ENCODE measurements around the gene CHRNG.
"Not testable (repeated sequence)": the region's sequence is repeated elsewhere in the genome, so short reads cannot be mapped to it uniquely, and the experiment has no call there.

The CHRNG gene

DNA sequence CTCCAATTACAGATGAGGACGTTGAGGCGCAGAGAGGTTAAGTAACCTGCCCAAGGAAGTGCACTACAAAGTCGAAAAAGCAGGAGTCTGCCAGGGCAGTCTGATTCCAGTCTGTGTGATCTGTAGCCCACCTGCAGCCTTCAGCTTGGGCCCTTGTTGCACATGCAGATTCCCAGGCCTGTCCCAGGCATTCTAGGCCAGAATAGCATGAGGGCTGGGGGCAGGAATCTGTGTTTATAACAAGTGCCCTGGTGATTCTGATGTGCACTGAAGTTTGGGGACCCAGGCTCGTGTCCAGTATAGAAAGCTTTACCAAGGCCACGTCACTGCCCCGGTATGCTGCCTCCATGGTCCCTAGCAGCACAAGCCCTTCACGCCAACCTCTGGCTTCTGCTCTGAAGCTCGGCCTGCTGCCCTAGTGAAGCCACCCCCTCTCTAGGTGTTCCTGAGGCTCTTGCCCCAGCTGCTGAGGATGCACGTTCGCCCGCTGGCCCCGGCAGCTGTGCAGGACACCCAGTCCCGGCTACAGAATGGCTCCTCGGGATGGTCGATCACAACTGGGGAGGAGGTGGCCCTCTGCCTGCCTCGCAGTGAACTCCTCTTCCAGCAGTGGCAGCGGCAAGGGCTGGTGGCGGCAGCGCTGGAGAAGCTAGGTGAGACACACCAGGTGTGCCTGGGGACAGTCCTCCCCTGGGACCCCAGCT lies 4.6 kb downstream of the CHRNG start:
- no peak for DNase-seq (ENCODE audit: low spot score)

DNA sequence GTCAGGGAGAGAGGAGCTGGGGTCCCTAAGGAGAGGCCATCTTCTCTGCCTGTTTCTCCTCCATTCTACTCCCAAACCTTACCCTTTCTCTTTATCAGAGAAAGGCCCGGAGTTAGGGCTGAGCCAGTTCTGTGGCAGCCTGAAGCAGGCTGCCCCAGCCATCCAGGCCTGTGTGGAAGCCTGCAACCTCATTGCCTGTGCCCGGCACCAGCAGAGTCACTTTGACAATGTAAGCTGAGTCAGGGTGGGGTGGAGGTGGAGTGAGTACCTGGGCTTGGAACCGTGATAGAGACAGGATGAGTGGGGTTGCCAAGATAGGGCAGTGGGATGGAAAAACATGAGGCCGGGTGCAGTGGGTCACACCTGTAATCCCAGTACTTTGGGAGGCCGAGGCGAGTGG lies 5.2 kb downstream of the CHRNG start:
- DNase-seq (ENCODE audit: low spot score): no peak

DNA sequence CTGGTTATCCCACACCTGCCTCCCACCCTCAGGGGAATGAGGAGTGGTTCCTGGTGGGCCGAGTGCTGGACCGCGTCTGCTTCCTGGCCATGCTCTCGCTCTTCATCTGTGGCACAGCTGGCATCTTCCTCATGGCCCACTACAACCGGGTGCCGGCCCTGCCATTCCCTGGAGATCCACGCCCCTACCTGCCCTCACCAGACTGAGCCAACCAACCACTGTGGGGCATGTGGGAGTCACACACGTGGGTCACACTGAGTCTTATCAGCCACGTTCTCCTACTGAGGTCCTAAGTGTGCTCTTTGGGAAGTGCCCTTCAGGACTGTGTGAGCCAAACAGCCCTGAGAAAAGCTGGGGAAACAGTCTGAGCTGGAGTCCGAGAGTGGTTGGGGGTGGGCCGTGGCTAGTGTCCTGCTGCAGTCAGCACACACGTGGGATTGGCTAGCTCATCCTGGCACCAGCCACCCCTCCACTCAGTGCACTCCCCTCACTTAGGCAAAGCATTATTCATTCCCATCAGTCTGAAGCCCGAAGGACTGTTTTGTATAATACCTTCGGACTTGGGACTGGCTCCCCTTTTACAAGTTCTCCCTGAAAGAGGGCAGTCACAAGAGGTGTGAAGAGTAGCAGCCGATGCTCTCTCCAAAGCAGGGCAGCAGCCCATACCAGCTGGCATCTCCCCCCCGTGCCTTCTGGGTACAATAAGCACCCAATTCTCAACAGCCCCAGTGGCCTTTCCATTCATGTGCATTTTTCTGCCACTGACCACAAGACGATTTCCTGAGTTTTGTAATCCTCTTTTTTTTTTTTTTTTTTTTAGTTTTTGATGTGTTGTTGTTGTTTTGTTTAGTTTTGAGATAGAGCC lies 6.3 kb downstream of the CHRNG start:
- no peak for DNase-seq (ENCODE audit: low spot score)

DNA sequence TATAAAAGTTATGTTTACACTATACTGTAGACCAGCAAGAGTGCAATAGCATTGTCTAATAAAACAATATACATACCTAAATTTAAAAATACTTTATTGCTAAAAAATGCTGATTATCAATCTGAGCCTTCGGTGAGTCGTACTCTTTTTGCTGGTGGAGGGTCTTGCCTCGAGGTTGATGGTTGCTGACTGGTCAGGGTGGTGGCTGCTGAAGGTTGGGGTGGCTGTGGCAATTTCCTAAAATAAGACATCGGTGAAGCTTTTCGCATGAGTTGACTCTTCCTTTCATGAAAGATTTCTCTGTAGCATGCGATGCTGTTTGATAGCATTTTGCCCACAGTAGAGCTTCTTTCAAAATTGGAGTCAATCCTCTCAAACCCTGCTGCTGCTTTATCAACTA lies 8.5 kb downstream of the CHRNG start:
- DNase-seq (ENCODE audit: low spot score): no peak

DNA sequence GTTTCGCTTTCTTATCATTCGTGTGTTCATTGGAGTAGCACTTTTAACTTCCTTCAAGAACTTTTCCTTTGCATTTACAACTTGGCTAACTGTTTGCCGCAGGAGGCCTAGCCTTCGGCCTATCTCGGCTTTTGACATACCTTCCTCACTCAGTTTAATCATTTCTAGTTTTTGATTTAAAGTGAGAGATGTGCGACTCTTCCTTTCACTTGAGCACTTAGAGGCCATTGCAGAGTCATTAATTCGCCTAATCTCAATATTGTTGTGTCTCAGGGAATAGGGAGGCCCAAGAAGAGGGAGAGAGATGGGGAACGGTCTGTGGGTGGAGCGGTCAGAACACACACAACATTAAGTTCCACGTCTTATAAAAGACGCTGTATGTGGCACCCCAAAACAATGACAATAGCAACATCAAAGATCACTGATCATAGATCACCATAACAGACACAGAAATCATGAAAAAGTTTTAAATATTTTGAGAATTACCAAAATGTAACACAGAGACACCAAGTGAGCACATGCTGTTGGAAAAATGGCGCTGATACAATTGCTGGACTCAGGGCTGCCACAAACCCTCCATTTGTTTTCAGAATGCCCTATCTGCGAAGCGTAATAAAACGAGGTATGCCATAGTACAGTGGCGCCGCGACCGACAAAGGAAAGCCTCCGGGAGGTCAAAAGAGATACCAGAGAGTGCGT lies 10.3 kb downstream of the CHRNG start:
- no peak for DNase-seq (ENCODE audit: low spot score)

DNA sequence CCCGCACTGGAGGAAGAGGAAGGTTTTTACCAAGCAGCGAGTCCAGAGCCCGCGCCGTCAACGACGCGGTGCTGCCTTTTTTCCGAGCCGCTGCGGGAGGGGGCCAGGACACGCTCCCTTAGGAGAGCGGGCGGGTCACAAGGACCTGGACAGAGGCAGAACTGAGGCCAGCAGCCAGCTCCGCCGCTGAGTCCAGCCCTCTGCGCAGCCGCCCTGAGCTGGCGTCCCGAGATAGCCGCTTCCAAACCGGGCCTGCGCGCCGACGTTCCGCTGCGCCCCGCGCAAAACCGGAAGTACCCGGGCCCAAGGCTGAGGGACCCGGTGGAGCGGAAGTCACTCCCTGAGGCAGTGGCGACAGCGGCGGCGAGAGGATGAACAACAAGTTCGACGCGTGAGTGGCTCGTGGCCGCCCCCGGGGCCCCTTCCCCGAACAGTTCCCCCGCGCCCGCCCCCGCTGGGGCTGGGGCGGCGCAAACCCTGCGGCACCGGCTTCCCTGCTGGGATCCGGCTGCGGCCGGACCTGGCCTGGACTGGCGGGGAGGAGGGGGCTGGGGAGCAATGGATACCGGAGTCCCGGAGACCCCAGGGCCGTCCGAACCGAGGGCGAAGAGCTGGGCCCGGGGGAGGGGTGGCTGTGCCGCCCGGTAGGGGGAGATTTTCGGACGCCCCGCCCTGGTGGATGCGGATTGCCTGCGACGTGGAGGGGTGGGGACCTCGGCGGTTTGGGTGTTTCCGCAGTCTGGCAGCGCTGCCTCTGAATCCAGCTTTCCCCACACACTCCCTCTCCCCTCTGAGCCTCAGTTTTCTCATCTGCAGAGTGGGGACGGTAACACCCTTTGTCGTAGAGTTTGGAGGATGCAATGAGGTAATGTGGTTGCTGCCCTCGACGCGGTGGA lies 11.1 kb downstream of the CHRNG start, which contains the start of the genes EIF4E2 and TIGD1:
TSS of gene EIF4E2 (plus strand) at position 336 of the 896 bp plus-strand sequence. CDS start at position 372, 36 bp downstream.
TSS of gene TIGD1 (minus strand) at position 204 of the 896 bp plus-strand sequence. CDS start 675 bp downstream, outside the sequence.
- DNase-seq (ENCODE audit: low spot score): peak; percentile 99

DNA sequence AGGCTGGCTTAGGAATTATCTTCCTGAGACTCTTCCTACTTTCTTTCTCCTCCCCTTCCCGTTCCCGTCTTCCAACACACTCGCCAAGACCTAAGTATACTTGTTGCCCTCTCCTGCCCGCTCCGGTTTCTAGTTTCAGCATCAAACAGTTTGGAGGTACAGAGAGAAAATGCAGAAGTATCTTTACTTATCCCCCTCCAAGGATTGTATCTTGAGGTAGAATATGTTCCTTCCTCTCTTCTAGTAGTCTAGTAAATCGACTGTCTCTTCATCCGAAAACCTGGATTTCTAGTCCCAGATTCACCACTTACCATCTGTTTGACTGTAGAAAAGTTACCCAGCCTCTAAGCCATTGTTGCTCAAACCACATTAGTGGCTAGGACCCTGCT lies 11.8 kb downstream of the CHRNG start:
- DNase-seq (ENCODE audit: low spot score): no peak

DNA sequence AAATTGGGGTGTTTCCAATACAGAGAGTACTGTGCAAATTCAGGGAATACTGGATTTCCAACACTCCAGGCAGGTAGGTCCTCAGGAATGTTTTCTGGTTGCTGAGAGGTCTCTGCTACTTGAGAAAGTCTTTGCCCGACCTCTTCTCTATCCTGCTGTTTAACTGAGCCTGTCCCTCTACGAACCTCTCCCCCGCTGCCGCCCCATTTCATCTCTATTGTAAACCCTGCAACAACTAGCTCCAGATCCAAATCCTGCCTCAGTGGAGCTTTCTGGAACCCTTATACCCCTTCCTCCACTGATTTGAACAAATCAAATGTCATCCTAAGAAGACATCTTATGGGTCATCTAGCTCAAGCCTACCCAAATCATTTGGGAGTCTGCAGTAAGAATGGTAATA lies 12.3 kb downstream of the CHRNG start:
- DNase-seq (ENCODE audit: low spot score): no peak

DNA sequence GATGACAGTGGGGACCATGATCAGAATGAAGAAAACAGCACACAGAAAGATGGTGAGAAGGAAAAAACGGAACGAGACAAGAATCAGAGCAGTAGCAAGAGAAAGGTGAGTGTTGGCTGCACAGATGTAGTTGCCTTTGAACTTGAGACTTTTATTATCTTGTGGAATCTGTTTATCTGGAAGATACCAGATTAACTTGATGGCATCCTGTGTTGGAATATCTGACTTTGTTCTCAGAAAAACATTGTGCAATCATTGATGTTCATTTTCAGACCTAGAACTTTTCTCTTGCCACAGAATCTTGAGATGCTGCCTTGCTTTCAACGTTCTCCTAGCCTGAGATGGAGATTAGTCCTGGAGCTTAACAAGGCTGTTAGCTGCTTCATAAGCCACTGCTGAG lies 16.9 kb downstream of the CHRNG start:
- no peak for DNase-seq (ENCODE audit: low spot score)

DNA sequence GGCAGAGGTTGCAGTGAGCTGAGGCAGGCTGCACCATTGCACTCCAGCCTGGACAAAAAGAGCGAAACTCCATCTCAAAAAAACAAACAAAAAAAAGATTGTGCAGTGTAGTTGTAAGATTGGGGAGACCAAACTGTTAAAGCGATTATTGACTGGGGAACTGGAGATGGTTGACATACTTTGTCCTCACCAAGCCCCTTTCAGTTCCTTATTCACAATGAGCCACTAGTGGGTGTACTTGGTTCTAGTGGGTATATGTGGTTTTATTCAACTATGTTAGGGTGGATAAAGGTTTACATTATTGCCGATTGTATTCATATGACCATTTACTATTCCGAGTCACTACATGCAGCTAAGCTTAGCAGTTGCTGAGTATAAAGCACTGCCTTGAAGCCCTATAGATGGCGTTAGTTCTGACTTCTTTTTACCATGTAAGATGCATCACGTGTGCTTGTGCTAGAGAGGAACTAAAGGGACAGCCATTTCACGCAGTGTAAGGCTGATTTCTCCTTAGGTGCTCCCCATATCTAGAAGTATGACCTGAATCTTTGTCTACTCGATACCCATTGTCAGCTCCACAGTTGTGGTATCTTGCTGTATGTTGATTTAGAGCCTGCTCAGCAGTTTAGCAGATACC lies 23.1 kb downstream of the CHRNG start:
- no peak for DNase-seq (ENCODE audit: low spot score)

DNA sequence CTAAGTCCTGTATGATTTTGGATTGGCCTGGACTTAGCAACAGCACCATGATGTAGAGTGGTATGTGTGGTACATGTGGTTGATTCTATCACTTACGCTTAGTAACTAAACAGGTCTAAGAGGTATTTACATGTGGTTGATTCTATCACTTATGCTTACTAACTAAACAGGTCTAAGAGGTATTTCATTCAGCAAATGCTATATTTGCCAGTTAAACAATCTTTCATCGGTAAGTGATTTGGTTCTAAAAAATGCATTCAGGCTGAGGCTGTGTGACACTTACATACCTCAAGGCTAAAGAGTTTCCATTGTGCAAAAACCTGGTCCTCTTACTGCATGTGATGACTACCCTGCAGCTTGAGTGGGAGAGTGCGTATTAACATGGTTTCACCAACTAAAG lies 24.1 kb downstream of the CHRNG start:
- DNase-seq (ENCODE audit: low spot score): no peak

DNA sequence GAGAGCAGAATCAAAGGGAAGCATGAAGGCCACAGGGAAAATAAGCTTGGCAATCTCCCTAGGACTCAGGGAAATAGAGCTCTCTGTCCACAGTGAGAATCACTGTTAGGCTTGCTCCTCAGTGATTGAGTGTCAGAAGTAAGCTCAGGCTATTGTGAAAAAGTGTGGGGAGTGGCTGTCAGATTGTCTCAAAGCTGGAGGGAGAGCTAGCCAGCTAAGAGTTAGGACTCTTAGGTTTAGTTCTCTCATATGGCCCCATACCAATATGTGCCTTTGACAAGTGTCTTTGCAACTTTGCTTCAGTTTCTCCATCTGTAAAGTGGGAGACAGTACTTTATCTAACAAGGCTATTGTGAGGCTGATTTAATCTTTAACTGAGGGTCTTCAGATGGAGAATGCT lies 28.2 kb downstream of the CHRNG start:
- no peak for DNase-seq (ENCODE audit: low spot score)

DNA sequence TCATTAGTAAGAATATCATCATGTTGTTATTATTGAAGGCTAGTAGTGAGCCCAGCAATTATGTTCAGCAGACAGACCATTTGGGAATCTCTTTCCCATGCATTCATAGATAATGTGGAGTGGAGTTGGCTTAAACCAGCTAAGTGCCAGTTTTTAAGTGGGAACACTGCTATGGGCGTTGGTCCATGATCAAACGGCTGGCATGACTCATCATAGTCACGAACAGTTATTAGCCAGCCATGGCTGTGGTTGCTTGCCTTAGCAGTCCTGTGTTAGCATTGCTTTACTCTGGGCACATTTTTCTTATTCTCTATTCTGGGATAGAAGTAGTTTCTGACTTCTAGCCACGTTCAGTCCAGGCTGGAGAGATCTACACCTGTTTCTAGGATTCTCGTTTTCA lies 28.7 kb downstream of the CHRNG start:
- peak; percentile 70 for DNase-seq (ENCODE audit: low spot score)

DNA sequence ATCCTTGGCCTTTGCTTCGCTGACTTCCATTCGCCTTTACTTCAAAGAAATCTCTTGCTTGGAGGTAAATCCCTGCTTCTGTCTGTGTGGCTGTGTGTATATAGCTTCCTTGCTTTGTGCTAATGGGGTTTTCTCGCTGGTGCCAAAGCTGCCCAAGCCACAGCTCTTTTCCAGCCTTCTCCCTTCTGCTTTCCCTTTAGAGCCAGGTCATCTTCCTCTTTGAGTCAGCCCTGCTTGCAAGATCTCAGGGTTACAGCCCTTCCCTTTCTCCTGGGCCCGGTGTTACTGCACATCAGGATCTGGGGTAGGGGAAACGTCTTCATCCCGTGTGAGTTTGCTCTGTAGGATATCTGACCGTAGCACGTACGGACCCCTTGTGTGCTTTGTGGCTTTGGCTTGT lies 30.0 kb downstream of the CHRNG start:
- DNase-seq (ENCODE audit: low spot score): no peak

DNA sequence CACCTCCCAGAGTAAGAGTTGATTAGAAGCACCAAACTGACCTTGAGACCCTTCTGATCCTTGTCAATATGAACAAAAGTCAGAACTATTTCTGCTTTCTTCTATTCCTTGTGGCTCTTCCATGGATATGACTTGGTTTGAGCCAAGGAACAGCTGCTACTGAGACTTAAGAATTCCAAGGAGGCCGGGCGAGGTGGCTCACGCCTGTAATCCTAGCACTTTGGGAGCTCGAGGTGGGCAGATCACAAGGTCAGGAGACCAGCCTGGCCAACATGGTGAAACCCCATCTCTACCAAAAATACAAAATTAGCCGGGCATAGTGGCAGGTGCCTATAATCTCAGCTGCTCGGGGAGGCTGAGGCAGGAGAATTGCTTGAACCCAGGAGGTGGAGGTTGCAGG lies 31.0 kb downstream of the CHRNG start:
- DNase-seq (ENCODE audit: low spot score): not testable (repeated sequence)

DNA sequence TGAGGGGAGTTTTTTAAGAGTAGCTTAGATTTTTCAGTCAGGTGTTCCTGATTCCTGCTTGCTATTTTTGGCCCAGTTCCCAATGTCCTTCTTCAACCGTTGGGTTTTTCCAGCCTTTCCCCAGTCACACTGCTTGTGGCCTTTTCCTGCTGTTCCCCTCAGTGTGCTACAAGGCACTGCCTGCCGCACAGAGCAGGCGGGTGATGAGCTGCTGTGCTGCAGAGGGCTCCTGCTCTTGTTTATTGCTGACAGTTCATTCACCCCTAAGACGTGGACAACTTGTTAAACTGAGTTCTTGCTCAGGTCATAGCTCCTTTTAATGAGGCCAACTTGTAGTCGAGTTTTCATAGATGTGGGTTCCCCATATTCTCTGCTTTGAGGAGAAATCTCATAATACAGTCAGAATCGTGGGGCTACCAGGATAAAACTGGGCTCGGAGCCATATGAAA lies 31.6 kb downstream of the CHRNG start:
- no peak for DNase-seq (ENCODE audit: low spot score)

DNA sequence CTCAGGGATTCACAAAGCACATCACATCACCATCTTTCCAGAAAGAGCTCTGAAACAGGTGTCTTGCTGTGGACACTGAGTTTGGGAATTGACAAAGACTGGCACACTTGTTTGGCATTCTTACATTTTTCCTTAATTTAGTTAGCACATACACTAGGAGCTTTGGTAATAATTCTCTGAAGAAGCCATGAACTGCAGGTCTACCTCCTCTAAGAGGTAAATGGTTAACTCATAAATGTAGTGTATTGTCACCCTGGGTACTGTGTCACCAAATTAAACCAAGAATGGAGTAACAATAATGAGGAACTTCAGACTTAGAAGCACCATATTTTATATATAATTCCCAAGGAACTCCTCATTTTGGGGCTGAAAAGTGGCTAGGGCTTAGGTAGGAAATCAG lies 33.5 kb downstream of the CHRNG start:
- no peak for DNase-seq (ENCODE audit: low spot score)

DNA sequence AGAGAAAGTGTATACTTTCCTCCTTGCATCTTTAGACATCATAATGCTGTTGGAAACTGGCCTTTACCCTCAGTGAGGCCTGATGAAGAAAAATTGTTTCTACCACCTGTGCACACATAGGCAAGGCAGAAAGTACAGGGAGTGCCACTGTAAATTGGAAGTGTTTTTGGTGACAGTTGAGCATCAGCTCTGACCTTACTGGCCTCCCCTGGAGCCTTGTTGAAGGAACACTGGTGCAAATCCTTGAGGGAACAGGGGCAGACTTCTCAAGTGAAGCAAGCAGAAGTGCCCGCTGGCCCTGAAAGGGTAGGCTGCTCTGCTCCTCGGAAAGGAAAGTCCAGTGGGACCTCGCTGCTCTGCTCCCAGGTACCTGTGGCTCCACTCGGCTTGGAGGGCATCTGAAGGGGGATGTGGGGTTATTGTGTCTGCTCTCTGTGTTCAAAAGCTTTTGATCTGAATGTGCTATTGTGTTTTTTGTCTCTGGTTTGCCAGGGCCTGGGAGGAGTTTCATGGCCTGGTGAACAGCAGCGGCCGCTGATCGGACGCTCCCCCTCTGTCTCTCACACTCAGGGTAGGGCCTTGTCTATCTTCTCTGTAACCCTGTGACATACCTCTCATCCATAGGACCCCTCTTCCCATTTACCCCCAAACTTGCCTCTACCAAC lies 34.4 kb downstream of the CHRNG start:
- no peak for DNase-seq (ENCODE audit: low spot score)

DNA sequence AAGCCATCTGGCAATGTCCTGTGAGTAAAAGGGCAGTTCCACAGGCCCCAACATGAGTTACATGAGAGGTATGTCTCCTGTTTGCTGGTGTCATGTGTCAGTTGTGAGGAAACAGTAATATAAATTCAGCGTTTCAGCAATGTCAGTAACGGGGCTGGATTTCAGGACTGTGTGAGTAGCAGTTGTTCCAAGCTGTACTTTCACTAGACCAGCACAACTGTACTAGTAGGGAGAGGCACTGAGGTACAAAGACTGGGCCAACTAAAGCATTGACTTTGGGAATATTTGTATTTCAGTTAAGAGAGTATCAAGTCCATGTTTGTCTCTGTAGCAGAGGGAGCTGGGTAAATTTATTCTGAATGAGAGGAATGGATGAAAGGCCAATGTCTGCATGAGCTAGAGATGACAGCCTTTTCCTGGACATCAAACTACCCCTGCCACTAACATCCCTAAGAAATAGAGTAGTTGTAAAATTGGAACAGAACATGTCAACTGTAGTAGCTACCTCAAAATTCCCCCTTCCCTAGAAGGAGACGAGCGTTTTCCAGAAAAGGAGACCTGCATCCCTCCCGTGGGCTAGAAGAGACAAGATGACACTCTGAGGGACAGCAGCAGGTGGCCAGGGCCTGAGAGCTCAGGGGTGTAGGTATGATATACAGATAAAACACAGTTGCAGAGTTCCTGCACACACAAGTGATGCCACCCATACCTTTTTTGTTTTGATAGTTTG lies 35.3 kb downstream of the CHRNG start:
- DNase-seq (ENCODE audit: low spot score): no peak

DNA sequence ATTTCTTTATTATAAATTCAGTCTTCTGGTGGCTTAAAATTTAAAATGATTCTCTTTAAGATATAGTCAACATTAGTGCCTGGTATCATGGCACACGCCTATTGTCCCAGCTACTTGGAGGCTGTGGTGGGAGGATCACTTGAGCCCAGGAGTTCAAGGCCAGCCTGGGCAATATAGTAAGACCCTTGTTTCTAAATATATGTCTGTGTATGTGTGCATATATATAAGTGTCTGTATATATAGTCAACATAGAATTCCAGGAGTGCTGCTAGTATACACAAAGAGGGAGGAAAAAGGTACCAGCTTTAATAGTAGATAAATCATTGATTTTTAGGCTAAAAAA lies 35.9 kb downstream of the CHRNG start:
- DNase-seq (ENCODE audit: low spot score): no peak

All from hepatic stellate cell (primary cell).